ENCODE measurements around the gene NT5DC1.

NT5DC1 gene

GRCh38 chr6:116100419-116101301, at the start of gene NT5DC1:
Gene NT5DC1 (plus strand): TSS chr6:116100853. CDS start chr6:116100931, 78 bp downstream.
- DNase-seq (ENCODE audit: low read depth in 2 of 2) = peak; percentile 57 to 68

DNA sequence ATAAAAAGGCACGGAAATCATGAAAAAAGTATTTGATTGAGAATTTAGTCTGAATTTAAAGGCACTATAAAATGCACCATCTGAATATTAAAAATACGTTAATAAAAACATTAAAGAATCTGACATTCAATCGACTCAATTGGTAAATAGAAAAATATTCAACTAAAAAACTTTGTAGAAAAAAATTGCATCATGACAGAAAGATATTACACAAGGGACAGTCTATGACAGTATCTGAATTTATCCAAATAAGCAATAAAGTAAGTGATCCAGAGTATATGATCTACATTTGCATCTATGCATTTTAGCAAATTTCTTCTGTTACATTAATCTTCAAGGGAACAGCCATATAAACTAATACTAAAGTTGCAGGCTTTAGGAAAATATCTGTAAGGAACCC, 49.4 kb upstream of the NT5DC1 start:
- no peak for DNase-seq (ENCODE audit: low read depth in 2 of 2)

- no peak for DNase-seq (ENCODE audit: low read depth in 2 of 2)
These were observed 45.1 kb upstream of the NT5DC1 start for GRCh38 chr6:116055513-116055912.

DNA sequence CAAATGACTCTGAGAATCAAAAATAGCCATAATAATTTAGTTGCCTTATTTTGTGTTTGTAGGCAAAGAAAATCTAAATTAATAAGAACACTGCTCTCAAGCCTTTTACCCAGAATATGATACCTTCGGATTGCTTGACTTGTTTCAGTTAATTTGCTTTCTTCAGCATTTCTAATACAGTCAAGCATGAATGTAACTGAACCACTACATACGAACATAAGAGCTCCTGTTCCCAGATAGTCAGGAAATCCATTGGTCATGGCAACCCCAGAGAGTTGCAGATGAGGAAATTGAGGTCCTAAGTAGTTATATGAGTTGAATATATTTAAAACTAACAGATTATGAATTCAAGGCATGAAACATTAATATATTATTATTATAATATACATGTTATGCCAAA, 42.9 kb upstream of the NT5DC1 start:
- DNase-seq (ENCODE audit: low read depth in 2 of 2) = no peak

GRCh38 chr6:116059713-116060571, 40.7 kb upstream of the NT5DC1 start:
- DNase-seq (ENCODE audit: low read depth in 2 of 2) = no peak

GRCh38 chr6:116060572-116061283, 39.9 kb upstream of the NT5DC1 start, which contains the start of gene FRK:
Gene FRK (minus strand): TSS chr6:116060891. CDS start chr6:116060311, 580 bp downstream.
- DNase-seq (ENCODE audit: low read depth in 2 of 2) = no peak

DNA sequence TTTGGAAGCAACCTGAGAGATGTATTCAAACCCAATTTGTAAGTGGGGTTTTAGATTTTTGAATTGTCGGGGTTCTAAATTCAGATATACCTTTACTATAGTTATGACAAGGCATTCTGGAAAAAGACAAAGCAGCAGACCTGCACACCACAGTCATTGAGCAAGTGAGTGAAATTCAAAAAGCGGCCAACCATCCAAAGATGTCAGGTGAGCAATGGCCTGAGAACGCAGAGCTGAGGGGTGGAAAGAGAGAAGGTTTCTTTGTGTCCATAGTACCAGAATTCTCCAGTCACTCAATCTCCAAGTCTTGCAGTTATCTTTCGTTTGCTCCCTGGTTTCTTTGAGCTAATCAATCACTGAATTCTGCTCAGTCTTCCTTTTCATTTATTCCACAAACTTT, 38.2 kb upstream of the NT5DC1 start:
- no peak for DNase-seq (ENCODE audit: low read depth in 2 of 2)

GRCh38 chr6:116064666-116065065, 36.0 kb upstream of the NT5DC1 start:
- no peak for DNase-seq (ENCODE audit: low read depth in 2 of 2)

DNA sequence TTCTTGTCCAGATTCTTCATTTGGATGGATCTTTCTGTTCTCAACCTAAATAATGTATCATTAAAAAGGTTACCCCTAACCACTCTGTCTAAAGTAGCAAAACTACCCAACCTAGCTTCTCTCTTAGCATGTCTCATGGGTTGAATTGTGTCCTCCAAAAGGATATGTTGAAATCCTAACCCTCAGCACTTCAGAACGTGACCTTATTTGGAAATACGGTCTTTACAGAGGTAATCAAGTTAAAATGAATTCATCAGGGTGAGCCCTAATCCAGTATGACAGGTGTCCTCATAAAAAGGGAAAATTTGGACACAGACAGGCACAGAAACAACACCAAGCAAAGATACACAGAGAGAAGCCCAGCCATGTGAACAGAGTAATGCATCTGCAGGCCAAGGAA, 33.9 kb upstream of the NT5DC1 start:
- no peak for DNase-seq (ENCODE audit: low read depth in 2 of 2)

- no peak for DNase-seq (ENCODE audit: low read depth in 2 of 2)
These were observed 30.6 kb upstream of the NT5DC1 start for GRCh38 chr6:116070101-116070500.

- no peak for DNase-seq (ENCODE audit: low read depth in 2 of 2)
These were observed 29.9 kb upstream of the NT5DC1 start for GRCh38 chr6:116070616-116071389.

- DNase-seq (ENCODE audit: low read depth in 2 of 2) = no peak
These were observed 28.3 kb upstream of the NT5DC1 start for GRCh38 chr6:116072368-116072767.

DNA sequence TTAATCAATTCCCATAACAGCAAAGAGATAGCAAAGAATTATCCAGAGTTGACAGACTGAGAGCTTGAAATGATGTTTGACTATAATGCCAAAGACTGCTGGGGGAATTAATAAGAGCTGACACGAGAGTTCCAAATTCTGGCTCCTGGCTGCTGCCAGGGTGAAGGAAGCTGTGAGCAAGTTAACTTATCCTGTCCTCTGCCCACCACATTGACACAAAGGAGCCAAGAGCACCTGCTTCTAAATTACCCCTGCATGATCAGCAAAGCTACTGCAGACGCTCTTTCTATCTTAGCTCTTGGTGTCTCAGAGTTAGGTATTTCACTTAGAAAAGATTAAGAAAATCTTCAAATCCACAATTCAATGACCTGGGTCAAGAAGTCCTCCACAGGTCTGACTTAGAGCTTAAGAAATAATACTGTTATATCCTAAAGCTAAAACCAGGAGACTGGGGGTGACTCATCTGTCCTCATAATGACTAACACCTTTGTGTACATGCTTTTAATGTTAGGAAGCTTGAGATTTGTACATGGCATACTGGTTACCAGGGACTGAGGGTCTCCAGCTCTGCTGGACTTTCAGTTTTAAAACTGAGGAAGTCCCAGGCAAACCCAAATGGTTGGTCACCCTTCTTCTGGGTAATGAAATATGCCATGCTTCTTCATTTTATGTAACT, 26.8 kb upstream of the NT5DC1 start:
- no peak for DNase-seq (ENCODE audit: low read depth in 2 of 2)

DNA sequence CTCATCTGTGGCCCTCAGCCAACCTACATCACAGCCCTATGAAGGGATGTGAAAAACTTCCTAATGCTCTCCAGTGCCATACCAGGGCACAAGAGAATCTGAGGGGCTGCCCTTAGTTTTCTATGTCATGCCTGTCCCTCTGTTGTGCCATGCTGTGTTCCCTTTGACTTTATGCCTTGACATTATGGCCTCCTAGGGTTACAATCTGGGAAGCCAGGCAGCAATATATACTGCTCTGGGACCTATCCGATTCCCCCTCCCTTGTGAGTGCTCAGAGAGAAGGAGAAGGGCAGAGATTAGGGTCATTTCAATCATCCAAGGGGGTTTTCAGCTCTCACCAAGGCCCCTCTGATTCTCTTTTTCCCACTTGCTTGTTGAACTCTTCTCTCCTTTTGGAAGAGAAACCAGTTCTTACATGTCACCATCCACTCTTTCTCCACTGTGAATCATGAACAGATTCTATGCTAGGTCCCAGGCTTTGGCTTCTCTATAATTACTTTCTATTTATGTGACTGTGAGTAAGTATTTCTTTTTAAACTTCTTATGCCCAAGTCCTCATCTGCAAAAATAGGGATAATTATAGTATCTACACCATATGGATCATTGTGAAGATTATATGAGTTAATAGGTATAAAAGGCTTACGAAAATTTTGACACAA, 25.8 kb upstream of the NT5DC1 start:
- no peak for DNase-seq (ENCODE audit: low read depth in 2 of 2)

GRCh38 chr6:116078522-116078921, 22.1 kb upstream of the NT5DC1 start:
- no peak for DNase-seq (ENCODE audit: low read depth in 2 of 2)

GRCh38 chr6:116078945-116079344, 21.7 kb upstream of the NT5DC1 start:
- no peak for DNase-seq (ENCODE audit: low read depth in 2 of 2)

- no peak for DNase-seq (ENCODE audit: low read depth in 2 of 2)
These were observed 17.6 kb upstream of the NT5DC1 start for GRCh38 chr6:116083052-116083451.

GRCh38 chr6:116084284-116084683, 16.4 kb upstream of the NT5DC1 start:
- no peak for DNase-seq (ENCODE audit: low read depth in 2 of 2)

- no peak for DNase-seq (ENCODE audit: low read depth in 2 of 2)
These were observed 13.1 kb upstream of the NT5DC1 start for GRCh38 chr6:116087437-116088027.

DNA sequence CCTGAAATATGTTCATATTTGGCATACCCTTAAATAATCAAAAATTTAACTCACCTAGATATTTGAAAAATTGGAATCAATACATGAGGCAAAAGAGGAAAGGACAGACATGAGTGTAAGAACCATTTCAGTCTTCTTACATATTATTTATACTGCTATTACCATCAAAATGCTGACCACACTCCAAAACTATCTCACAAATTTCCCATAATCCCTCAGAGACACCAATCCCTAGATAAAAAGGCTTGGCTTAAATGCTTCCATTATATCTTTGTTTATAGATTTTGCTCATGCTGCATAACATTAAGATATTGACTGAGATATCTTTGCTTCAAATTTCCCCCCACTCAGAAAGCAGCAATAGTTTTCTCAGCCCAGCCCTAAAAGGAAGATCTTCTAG, 11.7 kb upstream of the NT5DC1 start:
- DNase-seq (ENCODE audit: low read depth in 2 of 2) = no peak
